ENCODE data around the gene SEPTIN10. TPM values are rescaled to one million over a fixed set of nuclear protein-coding genes. Genes with fewer than 3 reads are reported as not detected.

SEPTIN10 gene
- total RNA-seq, 2 donors from 2014 or later: 66.3 to 94.9 TPM

GRCh38 chr2:109521233-109522062 is 92.3 kb downstream of the SEPTIN10 start:
- WGBS: 53% methylated on average over 20 of the region's 20 CpGs

GRCh38 chr2:109519513-109519912 is 94.3 kb downstream of the SEPTIN10 start:
- no peak for DNase-seq (ENCODE audit: low spot score)
- Histone ChIP-seq H3K36me3 (no peaks in the 10 kb centered on the region), H3K4me3 (no peak overlapping the region), H3K9me3 (no peaks in the 10 kb centered on the region), H3K27me3 (replicated peaks; ENCODE audit: insufficient read depth) (no peaks in the 10 kb centered on the region), H3K4me1 (replicated peaks) (no peaks in the 10 kb centered on the region), H3K27ac (no peak overlapping the region)
- intact Hi-C loops (cut with DNase I): no loop called here
- TF ChIP-seq POLR2AphosphoS5 (IDR thresholded peaks at IDR 0.05): no peak
- no peak for TF ChIP-seq CTCF (IDR thresholded peaks at IDR 0.05)
- no peak for TF ChIP-seq POLR2A (IDR thresholded peaks at IDR 0.05)
- 74% methylated on average over 4 of the region's 4 CpGs for WGBS

More at GRCh38 chr2:109521233-109522062, 92.3 kb downstream of the SEPTIN10 start:
- H3K36me3 ChIP-seq: no peaks in the 10 kb centered on the region
- no peak overlapping the region for H3K4me3 ChIP-seq
- no peaks in the 10 kb centered on the region for H3K4me1 ChIP-seq (replicated peaks)
- H3K27me3 ChIP-seq (replicated peaks; ENCODE audit: insufficient read depth): no peaks in the 10 kb centered on the region
- TF ChIP-seq POLR2AphosphoS5 (IDR thresholded peaks at IDR 0.05): no peak
- TF ChIP-seq POLR2A (IDR thresholded peaks at IDR 0.05): no peak
- no peak for TF ChIP-seq CTCF (IDR thresholded peaks at IDR 0.05)
- intact Hi-C loops (cut with DNase I): no loop called here
- DNase-seq (ENCODE audit: low spot score): no peak
- no peaks in the 10 kb centered on the region for H3K9me3 ChIP-seq
- H3K27ac ChIP-seq: no peak overlapping the region

GRCh38 chr2:109517118-109517889 is 96.5 kb downstream of the SEPTIN10 start:
- no peak for TF ChIP-seq POLR2A (IDR thresholded peaks at IDR 0.05)
- TF ChIP-seq CTCF (IDR thresholded peaks at IDR 0.05): no peak
- no peak for TF ChIP-seq POLR2AphosphoS5 (IDR thresholded peaks at IDR 0.05)
- no peaks in the 10 kb centered on the region for H3K4me1 ChIP-seq (replicated peaks)
- H3K4me3 ChIP-seq: no peak overlapping the region
- H3K27ac ChIP-seq: no peak overlapping the region
- 66% methylated on average over 25 of the region's 26 CpGs for WGBS
- DNase-seq (ENCODE audit: low spot score): no peak
- H3K36me3 ChIP-seq: no peaks in the 10 kb centered on the region
- intact Hi-C loops (cut with DNase I): no loop called here
- no peaks in the 10 kb centered on the region for H3K9me3 ChIP-seq
- H3K27me3 ChIP-seq (replicated peaks; ENCODE audit: insufficient read depth): no peaks in the 10 kb centered on the region

- H3K27me3 ChIP-seq (replicated peaks; ENCODE audit: insufficient read depth): no peaks in the 10 kb centered on the region
- no peaks in the 10 kb centered on the region for H3K9me3 ChIP-seq
- no peaks in the 10 kb centered on the region for H3K4me1 ChIP-seq (replicated peaks)
- TF ChIP-seq CTCF (IDR thresholded peaks at IDR 0.05) (peak in 2 of 4 experiments; percentile 23 to 39), POLR2A (IDR thresholded peaks at IDR 0.05) (no peak)
- no peak for DNase-seq (ENCODE audit: low spot score)
- no peak overlapping the region for H3K27ac ChIP-seq
- H3K36me3 ChIP-seq: no peaks in the 10 kb centered on the region
- intact Hi-C loops (cut with DNase I): no loop called here
- 75% methylated on average over 19 of the region's 20 CpGs for WGBS
- no peak overlapping the region for H3K4me3 ChIP-seq
These were observed 97.2 kb downstream of the SEPTIN10 start for GRCh38 chr2:109516445-109517117.
